K562 (cell line): ENCODE results near the gene OR6S1. TPM values are rescaled to one million over a fixed set of nuclear protein-coding genes. Genes with fewer than 3 reads are reported as not detected.

Experiments used
- ERF ChIP-seq: fragments of 450-650 bp; formaldehyde crosslinking; IDR thresholded peaks from 2 replicates; pipeline ENCODE4 v1.4.0; 2020; ENCODE audit warnings: mild to moderate bottlenecking, mixed read lengths
- KDM5B ChIP-seq: fragments of 200-600 bp; sonication (generic); IDR thresholded peaks from 2 replicates; pipeline ENCODE4 v1.6.1; 2012; ENCODE audit warnings: low read depth, mild to moderate bottlenecking, moderate library complexity, low read length, control low read depth, inconsistent platforms; ENCODE audit not compliant: insufficient replicate concordance
- NR2F6 ChIP-seq: fragments of 450-650 bp; formaldehyde crosslinking; IDR thresholded peaks from 2 replicates; pipeline ENCODE4 v1.4.0; 2020; ENCODE audit warnings: mild to moderate bottlenecking
- RBFOX2 ChIP-seq: fragments of 200-400 bp; formaldehyde crosslinking; IDR thresholded peaks from 2 replicates; pipeline ENCODE4 v1.6.1; 2017; ENCODE audit warnings: low read depth, mild to moderate bottlenecking, low read length, moderate library complexity
- TAF9B ChIP-seq: fragments of 450-650 bp; IDR thresholded peaks from 2 replicates; pipeline ENCODE4 v1.6.1; 2018; ENCODE audit warnings: mild to moderate bottlenecking; ENCODE audit not compliant: partially characterized antibody
- YY1 ChIP-seq, 3 experiments: IDR thresholded peaks; 2 replicates each; pipeline ENCODE4 v1.6.1; 2011; ENCODE audit warnings: low read length in 2 of 3, mild to moderate bottlenecking in 2 of 3, moderate library complexity in 2 of 3, borderline replicate concordance in 1 of 3, control low read depth in 1 of 3, low read depth in 1 of 3; ENCODE audit not compliant: insufficient read depth in 3 of 3, insufficient replicate concordance in 2 of 3, control insufficient read depth in 1 of 3, insufficient read length in 1 of 3; ENCODE audit errors: extremely low read depth in 1 of 3
- ZNF347 ChIP-seq: fragments of 450-650 bp; formaldehyde crosslinking; IDR thresholded peaks from 2 replicates; pipeline ENCODE4 v1.4.0; 2020; ENCODE audit warnings: low read depth, mild to moderate bottlenecking, moderate library complexity
- polyA plus RNA-seq, 8 experiments: library from polyadenylated mRNA; depleted of rRNA in 4 of 8; stranded (reverse) in 5 of 8; unstranded in 3 of 8; fragments of >200 nt; fragmentation: Nextera tagmentation in 2 of 8; fragmentation: Illumina TruSeq in 1 of 8; extraction: Ambion mirVana in 2 of 8; extraction: Trizol in 1 of 8; gene quantifications; 2 replicates each; pipeline versions ENCODE4 v1.2.1 to v1.2.3, GENCODE V29; 2011 to 2014; ENCODE audit warnings: inconsistent platforms in 1 of 8, missing spikeins in 1 of 8
- total RNA-seq, 7 experiments: library from RNA; depleted of rRNA in 6 of 7; stranded (reverse); fragments of >200 nt in 6 of 7; fragmentation: Illumina TruSeq in 2 of 7; extraction: Trizol in 2 of 7; gene quantifications; 2 replicates each; pipeline versions ENCODE4 v1.2.1 to v1.2.3, GENCODE V29; 2011 to 2021; ENCODE audit warnings: low replicate concordance in 1 of 7
- TF ChIP-seq, protein P1 (sequence below): fragments of 450-650 bp; IDR thresholded peaks from 2 replicates; pipeline ENCODE4 v1.6.1; 2016; ENCODE audit warnings: borderline replicate concordance
- TF ChIP-seq, protein P2 (sequence below), 3 experiments: fragments of 200-800 bp in 1 of 3; fragments of 250-450 bp in 1 of 3; fragments of 450-650 bp in 1 of 3; sonication (Bioruptor Pico) in 1 of 3; sonication (Bioruptor generic) in 1 of 3; formaldehyde crosslinking in 1 of 3; IDR thresholded peaks; 2 replicates each; pipeline versions ENCODE4 v1.6.1 to v1.8.0; 2016 to 2022; ENCODE audit warnings: mild to moderate bottlenecking in 2 of 3, missing genetic modification characterization in 2 of 3, missing compliant biosample characterization in 1 of 3, moderate library complexity in 1 of 3
- TF ChIP-seq, protein P3 (sequence below), 2 experiments: fragments of 450-650 bp; IDR thresholded peaks; 2 replicates each; pipeline ENCODE4 v1.6.1; 2016
- TF ChIP-seq, protein P4 (sequence below): fragments of 450-650 bp; IDR thresholded peaks from 2 replicates; pipeline ENCODE4 v1.7.1; 2018; ENCODE audit warnings: mild to moderate bottlenecking, low read depth; ENCODE audit not compliant: partially characterized antibody
- TF ChIP-seq, protein P5 (sequence below): sonication (generic); formaldehyde crosslinking; IDR thresholded peaks from 2 replicates; pipeline ENCODE4 v1.8.0; 2023; ENCODE audit warnings: mild to moderate bottlenecking, missing genetic modification reagents

OR6S1 gene
- total and polyA plus RNA-seq, 9 of the 15 experiments (the other 6 are each of a cell fraction or from before 2014, with no cell fraction given), result not detected

DNA sequence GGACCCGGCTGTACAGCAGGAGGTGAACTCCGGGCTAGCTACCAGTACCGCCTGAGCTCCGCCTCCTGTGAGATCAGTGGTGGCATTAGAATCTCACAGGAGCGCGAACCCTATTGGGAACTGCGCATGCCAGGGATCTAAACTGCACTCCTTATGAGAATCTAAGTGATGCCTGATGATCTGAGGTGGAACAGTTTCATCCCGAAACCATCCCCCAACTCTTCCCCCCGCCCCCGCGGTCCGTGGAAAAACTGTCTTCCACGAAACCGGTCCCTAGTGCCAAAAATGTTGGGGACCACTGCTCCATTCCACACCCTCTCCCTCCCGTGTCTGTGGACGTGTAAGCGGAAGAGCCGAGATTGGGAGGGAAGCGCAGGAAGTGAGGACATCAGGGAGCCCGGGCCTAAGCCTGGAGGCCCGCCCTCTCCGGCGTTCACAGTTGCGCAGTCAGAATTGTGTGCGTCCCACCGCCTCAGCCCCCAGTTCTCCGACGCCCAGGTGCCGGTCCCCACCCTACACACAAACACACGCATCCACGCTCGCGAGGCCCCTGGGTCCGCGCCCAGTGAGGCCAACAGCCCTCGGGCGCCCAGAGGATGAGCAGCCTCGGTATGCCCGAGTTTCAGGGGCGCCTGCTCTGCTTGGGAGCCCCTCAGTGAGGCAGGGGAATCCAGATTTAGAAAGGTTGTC lies 41.1 kb upstream of the OR6S1 start (continued):
- TF ChIP-seq, protein P1, sequence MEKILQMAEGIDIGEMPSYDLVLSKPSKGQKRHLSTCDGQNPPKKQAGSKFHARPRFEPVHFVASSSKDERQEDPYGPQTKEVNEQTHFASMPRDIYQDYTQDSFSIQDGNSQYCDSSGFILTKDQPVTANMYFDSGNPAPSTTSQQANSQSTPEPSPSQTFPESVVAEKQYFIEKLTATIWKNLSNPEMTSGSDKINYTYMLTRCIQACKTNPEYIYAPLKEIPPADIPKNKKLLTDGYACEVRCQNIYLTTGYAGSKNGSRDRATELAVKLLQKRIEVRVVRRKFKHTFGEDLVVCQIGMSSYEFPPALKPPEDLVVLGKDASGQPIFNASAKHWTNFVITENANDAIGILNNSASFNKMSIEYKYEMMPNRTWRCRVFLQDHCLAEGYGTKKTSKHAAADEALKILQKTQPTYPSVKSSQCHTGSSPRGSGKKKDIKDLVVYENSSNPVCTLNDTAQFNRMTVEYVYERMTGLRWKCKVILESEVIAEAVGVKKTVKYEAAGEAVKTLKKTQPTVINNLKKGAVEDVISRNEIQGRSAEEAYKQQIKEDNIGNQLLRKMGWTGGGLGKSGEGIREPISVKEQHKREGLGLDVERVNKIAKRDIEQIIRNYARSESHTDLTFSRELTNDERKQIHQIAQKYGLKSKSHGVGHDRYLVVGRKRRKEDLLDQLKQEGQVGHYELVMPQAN, result peak; percentile 24; the same call in 1 of the 2 replicates
- TF ChIP-seq, protein P2, sequence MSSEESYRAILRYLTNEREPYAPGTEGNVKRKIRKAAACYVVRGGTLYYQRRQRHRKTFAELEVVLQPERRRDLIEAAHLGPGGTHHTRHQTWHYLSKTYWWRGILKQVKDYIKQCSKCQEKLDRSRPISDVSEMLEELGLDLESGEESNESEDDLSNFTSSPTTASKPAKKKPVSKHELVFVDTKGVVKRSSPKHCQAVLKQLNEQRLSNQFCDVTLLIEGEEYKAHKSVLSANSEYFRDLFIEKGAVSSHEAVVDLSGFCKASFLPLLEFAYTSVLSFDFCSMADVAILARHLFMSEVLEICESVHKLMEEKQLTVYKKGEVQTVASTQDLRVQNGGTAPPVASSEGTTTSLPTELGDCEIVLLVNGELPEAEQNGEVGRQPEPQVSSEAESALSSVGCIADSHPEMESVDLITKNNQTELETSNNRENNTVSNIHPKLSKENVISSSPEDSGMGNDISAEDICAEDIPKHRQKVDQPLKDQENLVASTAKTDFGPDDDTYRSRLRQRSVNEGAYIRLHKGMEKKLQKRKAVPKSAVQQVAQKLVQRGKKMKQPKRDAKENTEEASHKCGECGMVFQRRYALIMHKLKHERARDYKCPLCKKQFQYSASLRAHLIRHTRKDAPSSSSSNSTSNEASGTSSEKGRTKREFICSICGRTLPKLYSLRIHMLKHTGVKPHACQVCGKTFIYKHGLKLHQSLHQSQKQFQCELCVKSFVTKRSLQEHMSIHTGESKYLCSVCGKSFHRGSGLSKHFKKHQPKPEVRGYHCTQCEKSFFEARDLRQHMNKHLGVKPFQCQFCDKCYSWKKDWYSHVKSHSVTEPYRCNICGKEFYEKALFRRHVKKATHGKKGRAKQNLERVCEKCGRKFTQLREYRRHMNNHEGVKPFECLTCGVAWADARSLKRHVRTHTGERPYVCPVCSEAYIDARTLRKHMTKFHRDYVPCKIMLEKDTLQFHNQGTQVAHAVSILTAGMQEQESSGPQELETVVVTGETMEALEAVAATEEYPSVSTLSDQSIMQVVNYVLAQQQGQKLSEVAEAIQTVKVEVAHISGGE (CRISPR knock-in tag; IDR thresholded peaks at IDR 0.05), result peak in 1 of 3 experiments; percentile 50; a peak in 1 of 6 replicates
- TF ChIP-seq KDM5B (peak; percentile 40), NR2F6 (CRISPR knock-in tag) (no peak), YY1 (IDR thresholded peaks at IDR 0.05; ENCODE audit: borderline replicate concordance in 1 of 3, control insufficient read depth in 1 of 3, extremely low read depth in 1 of 3, insufficient read depth in 3 of 3, insufficient read length in 1 of 3, insufficient replicate concordance in 2 of 3, low read depth in 1 of 3, low read length in 2 of 3) (no peak), ERF (no peak), RBFOX2 (peak; percentile 78), TAF9B (no peak), ZNF347 (CRISPR knock-in tag) (no peak)
- TF ChIP-seq, protein P3, sequence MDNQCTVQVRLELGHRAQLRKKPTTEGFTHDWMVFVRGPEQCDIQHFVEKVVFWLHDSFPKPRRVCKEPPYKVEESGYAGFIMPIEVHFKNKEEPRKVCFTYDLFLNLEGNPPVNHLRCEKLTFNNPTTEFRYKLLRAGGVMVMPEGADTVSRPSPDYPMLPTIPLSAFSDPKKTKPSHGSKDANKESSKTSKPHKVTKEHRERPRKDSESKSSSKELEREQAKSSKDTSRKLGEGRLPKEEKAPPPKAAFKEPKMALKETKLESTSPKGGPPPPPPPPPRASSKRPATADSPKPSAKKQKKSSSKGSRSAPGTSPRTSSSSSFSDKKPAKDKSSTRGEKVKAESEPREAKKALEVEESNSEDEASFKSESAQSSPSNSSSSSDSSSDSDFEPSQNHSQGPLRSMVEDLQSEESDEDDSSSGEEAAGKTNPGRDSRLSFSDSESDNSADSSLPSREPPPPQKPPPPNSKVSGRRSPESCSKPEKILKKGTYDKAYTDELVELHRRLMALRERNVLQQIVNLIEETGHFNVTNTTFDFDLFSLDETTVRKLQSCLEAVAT (IDR thresholded peaks at IDR 0.05), result 0 out of 4 replicates have a peak, but pooled peaks of 1 of the 2 experiments have one; percentile 27
- TF ChIP-seq, protein P4, sequence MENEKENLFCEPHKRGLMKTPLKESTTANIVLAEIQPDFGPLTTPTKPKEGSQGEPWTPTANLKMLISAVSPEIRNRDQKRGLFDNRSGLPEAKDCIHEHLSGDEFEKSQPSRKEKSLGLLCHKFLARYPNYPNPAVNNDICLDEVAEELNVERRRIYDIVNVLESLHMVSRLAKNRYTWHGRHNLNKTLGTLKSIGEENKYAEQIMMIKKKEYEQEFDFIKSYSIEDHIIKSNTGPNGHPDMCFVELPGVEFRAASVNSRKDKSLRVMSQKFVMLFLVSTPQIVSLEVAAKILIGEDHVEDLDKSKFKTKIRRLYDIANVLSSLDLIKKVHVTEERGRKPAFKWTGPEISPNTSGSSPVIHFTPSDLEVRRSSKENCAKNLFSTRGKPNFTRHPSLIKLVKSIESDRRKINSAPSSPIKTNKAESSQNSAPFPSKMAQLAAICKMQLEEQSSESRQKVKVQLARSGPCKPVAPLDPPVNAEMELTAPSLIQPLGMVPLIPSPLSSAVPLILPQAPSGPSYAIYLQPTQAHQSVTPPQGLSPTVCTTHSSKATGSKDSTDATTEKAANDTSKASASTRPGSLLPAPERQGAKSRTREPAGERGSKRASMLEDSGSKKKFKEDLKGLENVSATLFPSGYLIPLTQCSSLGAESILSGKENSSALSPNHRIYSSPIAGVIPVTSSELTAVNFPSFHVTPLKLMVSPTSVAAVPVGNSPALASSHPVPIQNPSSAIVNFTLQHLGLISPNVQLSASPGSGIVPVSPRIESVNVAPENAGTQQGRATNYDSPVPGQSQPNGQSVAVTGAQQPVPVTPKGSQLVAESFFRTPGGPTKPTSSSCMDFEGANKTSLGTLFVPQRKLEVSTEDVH, result peak; percentile 5
- TF ChIP-seq, protein P5, sequence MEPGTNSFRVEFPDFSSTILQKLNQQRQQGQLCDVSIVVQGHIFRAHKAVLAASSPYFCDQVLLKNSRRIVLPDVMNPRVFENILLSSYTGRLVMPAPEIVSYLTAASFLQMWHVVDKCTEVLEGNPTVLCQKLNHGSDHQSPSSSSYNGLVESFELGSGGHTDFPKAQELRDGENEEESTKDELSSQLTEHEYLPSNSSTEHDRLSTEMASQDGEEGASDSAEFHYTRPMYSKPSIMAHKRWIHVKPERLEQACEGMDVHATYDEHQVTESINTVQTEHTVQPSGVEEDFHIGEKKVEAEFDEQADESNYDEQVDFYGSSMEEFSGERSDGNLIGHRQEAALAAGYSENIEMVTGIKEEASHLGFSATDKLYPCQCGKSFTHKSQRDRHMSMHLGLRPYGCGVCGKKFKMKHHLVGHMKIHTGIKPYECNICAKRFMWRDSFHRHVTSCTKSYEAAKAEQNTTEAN (CRISPR knock-in tag), result no peak
